Dermis microvascular lymphatic vessel endothelial cell (primary cell): Measurements from ENCODE around the gene LSM5. TPM values are rescaled to one million over a fixed set of nuclear protein-coding genes. Genes with fewer than 3 reads are reported as not detected.
"Not testable (repeated sequence)": the region's sequence is repeated elsewhere in the genome, so short reads cannot be mapped to it uniquely, and the experiment has no call there.

Experiments
- DNase-seq, 2 donors: peaks; one replicate each; pipeline versions ENCODE4 v3.0.0 to v3.0.0-alpha.2; 2010; ENCODE audit warnings: low read depth in 2 of 2
- total RNA-seq: library from RNA; depleted of rRNA; stranded (reverse); fragments of >200 nt; gene quantifications from 2 replicates; pipeline ENCODE4 v1.2.1, GENCODE V29; 2014

The LSM5 gene
- total RNA-seq, 1 donor from 2014 or later, result 16.3 TPM

DNA sequence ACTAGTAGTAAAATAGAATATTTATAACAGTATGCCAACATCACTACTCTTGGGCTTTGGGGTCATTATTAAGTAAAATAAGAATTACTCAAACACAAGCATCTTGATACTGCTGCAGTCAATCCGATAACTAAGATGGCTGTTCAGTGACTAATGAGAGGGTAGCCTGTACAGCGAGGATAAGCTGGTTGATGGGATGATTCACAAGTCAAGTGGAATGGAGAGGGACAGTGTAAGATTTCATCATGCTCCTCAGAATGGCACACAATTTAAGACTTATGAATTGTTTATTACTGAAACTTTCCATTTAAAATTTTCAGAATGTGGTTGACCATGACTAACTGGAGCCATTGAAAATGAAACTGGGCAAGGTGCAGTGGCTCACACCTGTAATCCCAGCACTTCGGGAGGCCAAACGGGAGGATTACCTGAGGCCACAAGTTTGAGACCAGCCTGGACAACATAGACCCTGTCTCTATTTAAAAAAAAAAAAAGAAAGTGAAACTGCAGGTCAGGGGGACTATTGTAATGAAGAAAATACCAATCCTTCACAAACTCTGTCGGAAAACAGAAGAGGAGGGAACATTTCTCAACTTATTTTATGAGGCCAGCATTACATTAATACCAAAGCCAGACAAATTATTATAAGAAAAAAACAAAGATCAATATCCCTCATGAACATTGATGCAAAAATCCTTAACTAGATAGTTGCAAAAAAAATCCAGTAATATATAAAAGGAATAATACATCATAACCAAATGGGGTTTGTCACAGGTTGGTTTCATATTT, 16.3 kb upstream of the LSM5 start:
- DNase-seq, result peak in 1 of 2 donors; percentile 75

DNA sequence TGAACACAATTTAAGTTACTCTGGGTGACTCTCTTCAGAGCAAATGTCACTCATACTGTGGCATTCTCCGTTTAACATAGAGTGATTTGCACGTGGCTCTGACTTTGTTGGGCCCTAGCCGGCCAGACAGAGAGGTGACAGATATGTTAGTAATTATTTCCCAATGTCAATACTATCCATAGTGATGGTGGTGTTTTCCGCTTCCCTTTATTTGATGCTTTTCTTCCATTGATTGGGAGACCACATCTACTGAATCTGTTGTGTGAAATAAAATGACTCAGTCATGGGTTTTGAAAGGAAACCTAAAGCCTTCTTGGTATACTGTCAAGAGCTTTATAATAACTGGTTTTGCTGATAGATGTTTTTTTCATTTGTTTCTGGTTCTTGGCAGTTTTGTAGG, 12.5 kb upstream of the LSM5 start:
- peak in 1 of 2 donors; percentile 33 for DNase-seq

DNA sequence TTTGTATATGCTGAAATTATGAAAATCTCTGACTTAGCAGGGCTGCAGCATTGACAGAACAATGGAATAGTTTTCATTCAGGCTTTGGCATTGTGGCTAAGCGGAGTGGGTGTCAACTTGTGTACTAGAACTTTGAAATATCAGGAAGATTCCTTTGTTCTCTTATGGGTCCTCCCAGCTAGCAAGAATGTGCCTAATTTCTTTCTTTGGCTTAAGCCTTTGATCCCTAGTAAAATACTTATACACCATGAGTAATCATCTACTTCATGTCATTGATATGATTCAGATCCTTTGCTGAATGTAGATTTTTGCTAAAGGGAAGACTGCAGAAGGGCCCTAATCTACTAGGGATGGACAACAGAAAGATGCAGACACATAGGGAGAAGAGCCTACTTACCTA, 11.3 kb upstream of the LSM5 start:
- DNase-seq, result peak in 1 of 2 donors; percentile 51

DNA sequence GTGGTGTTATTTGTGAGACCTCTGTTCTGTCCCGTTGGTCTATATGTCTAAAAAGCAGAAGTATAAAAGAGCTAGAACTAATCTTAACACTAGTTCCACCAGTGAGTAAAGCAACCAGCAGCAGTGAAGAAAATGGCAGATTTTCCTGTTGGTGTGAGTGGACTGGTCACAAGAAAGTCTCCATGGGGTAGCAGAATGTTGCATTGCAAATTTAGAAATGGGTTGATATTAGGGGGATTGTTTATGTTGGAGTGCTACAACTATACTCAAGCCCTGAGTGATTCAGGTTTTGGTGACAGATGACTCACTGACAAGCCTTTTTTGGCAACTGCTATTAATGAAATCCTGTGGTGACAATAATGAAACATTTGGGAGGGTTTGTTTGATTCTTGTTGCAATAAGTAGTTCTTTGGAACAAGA, 10.8 kb upstream of the LSM5 start:
- peak in 1 of 2 donors; percentile 68 for DNase-seq

DNA sequence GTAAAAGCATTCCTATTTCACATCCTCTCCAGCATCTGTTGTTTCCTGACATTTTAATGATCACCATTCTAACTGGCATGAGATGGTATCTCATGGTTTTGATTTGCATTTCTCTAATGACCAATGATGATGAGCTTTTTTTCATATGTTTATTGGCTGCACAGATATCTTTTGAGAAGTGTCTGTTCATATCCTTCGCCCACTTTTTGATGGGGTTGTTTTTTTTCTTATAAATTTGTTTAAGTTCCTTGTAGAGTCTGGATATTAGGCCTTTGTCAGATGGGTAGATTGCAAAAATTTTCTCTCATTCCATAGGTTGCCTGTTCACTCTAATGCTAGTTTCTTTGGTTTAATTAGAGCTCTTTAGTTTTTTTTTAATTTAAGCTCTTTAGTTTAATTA, 10.0 kb upstream of the LSM5 start:
- DNase-seq, result not testable (repeated sequence)

DNA sequence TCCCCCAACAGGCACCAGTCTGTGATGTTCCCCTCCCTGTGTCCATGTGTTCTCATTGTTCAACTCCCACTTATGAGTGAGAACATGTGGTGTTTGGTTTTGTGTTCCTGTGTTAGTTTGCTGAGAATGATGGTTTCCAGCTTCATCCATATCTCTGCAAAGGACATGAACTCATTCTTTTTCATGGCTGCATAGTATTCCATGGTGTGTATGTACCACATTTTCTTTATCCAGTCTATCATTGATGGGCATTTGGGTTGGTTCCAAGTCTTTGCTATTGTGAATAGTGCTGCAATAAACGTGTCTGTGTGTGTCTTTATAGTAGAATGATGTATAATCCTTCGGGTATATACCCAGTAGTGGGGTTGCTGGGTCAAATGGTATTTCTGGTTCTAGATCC, 9.6 kb upstream of the LSM5 start:
- DNase-seq, result not testable (repeated sequence)

DNA sequence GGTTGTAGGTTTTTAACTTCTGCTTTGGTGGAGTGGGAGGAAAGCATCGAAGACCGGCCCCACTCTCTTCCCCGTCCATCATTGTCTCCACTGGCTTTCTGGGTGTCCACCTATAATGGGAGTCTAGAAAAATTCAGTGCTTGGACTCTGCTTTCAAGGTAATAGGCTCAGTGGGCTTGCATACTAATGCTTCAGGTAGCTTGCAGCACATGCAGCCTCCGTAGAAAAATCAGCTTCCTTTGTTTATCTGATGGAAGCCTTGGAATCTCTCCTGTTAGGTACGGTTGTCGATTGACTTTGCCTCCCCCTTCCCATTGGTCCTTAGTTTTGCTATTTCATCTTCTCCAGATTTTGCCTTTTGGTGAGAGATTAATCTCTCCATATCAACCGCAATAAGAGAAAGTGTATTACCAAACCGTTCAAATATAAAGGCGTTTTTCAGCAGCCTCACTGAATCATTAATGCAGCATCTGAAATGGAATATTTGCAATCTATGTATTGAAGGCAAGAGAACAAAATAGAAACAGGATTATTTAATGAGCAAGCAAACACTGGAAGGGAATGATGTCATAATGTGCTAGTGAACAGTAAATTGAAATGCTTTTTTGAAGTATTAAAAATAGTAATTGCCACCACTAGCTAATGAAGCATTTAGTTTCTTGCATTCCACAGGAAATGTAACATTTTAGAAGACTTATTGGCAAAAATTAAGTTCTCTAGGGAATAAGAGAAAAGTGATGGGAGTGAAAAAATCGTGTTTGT, 6.1 kb upstream of the LSM5 start:
- DNase-seq, result peak in 1 of 2 donors; percentile 22

DNA sequence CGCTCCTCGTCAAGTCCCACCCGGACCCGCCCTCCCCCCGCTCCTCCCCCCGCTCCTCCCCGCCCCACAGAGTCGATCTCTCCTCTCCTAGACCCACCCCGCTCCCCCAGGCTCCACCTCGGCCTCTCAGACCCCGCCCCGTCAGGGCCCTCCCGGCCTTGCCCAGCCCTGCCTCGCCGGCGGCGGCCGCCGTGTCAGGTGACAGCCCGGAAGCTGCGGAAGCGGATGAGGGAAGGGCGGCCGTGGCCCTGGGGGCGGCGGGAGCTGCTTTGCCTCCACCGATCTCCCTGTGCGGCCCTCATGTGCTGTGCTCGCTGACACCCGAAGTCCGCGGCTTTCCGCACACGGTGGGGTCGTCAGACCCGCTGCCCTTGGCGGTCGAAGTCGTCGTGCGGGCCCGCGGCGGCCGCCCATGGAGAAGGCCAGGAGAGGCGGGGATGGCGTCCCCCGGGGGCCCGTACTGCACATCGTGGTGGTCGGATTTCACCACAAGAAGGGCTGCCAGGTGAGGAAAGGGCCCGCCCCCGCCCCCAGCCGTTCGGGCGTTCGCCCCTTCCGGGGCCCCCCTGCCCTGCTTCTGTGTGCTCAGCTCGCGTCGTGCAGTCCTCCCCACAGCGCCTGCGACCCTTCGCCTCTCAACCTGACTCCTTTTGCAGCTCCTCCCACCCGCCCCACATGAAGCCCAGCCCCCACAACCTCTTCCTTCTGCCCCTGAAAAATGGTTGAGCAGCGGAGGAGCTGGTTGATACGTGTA, 5.3 kb upstream of the LSM5 start, which contains the start of gene AVL9:
AVL9 (plus strand) TSS at position 192 of the 754 bp plus-strand sequence; CDS start at position 413, 221 bp downstream.
- peak; percentile 91 to 97 for DNase-seq

DNA sequence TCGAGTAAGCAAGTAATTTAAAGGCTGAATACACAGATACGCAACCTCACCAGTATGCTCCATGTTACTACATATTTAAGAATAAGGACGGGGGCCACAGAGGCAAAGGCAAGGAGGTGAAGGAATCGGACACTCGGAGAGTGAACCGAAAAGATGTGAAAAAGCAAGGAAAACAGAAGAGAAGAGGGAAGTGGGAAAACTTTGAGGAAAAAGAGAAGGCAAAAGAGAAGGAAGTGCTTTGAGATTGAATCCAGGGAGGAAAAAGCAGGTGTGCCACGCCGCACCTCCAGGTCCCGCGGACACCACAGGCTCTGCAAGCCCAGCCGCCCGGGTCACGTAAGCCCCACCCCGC, 4.7 kb upstream of the LSM5 start:
- no peak for DNase-seq

DNA sequence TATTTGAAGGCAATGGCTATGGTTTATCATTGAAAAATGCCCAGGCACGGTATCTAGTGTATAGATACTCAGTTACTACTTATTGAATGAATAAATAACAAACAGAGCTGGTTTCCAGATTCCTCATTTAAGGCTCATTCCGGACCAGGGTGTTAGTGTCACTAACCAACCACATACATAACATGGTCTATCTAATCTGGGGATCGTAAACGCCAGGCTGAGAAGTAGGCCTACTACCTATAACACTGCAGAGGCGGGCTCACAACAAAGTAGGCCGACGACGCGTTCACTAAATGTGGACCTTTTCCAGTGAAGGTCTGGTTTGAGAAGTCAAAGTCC, 423 bp downstream of the LSM5 start:
- DNase-seq, result no peak

DNA sequence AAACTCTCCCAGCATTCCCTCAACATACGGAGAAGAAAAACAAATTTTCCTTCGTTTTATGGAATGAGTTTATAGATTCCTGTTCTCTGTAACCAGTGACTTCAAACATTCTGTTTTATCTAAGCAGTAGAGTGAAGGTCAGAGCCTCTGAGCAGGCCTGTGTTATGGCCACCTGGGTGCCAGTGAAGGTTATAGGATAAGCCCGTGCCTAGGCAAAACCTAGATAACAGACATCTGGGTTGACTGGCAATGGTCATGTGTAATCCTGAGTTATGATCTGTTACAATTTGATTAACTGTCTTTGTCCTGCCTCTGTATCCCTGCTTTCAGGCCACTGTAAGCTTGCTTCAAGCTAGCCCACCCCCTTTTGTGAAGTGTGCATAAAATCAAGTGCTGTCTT, 8.3 kb downstream of the LSM5 start:
- DNase-seq, result no peak

DNA sequence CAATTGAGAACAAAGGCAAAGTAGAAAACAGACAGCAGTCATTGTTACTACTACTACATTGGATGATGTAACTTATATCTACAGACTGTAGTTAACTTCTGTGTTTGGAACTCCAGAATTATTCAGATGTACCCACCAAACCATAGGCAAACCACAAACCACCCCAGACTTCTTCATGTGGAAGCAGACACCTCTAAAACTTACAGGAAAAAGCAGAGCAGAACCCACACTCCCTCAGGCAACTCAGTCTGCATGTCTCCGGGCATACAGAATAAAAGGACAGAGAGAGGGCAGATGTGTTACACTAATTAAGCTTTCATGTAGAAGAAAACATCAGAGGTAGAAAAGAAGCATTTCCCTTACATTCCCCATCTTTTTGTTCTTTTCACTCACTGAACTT, 9.0 kb downstream of the LSM5 start:
- DNase-seq, result no peak

DNA sequence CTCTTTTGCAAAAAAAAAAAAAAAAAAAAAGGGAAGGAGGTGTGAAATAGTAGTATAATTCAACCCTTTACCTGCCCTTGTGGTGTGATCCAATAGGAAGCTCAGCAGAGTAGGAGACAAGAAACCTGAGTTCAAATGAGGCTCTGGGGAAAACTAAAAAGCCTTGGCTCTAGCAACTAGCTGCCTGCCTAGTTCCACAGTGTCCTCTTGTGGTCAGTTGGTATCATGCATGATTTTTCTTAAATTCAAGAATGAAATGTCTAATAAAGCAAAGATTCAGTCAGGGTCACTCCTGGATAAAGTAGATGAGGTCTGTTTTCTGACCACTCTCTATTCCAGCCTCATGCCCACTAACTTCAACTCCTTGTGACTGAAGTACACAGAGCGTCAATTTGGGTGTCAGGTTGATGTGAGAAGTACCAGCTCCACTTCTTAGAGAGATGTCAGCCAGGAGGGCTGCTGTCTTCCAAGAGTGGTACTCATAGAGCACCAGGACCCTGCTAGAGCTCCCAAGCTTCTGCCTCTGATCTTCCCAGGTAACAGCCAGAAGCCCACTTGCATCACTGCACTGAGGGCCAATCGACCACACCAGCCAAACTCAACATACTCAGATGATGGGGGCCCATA, 10.5 kb downstream of the LSM5 start:
- DNase-seq, result peak in 1 of 2 donors; percentile 59

DNA sequence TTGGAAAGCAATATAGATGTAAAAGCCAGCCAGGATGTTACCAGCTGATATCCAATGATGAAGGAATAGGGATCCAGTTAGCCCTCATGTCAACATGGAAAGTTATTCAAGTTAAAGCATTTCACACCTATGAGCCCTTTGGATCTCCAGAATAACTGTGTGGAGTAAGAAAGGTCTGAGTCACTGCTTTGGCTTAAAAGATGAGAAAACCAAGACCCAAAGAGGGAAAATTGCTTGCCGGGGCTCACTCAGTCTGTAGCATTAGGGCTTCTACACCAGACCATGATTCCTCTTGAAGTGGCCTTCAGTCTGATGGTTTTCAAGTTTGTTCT, 12.6 kb downstream of the LSM5 start:
- DNase-seq, result no peak

DNA sequence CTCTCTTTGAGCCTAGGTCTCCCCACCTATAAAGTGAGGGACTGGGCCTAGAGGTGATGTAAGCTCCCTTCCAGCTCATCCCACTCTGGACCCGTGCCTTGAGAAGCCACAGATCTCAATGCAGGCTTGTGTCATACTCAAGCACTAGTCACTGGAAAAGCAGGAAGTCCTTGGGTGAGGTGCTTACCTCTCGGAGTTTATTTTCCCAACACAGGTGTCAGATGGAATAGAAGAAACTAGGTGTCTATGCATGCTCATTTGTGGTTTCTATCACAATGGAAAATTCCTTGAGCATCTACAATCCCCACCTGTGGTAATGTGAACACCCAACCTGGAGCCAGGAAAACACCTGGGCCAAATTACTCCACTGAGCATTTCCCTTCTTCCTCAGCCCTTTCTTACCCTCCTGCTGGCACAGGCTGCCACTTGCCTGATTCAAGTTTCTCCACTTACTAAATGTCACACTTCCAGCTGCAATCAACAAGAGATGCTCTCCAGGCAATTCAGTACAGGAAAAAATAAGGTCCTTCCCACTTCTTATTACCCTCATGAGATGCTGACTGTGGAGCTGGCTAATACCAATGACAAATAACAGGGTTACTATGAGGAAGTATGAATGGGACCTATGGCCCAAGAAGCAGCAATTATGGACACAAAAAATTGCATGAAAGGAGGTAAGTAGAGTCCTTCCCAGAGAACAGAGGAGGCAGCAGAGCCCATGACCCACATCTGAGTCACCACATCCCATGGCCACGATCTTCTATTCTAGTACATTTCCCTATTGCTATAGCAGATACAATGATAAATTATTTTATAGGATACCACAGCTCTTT, 13.1 kb downstream of the LSM5 start:
- peak in 1 of 2 donors; percentile 45 for DNase-seq

DNA sequence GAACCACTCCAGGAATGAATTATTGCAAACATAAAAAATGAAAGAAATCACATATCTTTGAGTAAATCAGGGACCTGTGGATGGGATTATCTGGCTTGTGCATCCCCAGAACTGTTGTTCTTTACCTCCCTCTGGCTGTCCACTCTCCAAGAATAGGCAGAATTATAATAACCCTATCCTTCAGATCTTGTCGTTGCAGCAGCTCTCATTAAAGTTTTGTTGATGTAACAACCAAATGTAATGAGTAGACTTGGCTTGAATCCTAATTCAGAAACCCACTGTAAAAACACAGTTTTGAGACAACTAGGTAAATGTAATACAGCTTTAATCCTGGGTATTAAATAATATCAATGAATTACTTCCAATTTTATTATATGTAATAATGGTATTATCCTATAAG, 16.2 kb downstream of the LSM5 start:
- no peak for DNase-seq

DNA sequence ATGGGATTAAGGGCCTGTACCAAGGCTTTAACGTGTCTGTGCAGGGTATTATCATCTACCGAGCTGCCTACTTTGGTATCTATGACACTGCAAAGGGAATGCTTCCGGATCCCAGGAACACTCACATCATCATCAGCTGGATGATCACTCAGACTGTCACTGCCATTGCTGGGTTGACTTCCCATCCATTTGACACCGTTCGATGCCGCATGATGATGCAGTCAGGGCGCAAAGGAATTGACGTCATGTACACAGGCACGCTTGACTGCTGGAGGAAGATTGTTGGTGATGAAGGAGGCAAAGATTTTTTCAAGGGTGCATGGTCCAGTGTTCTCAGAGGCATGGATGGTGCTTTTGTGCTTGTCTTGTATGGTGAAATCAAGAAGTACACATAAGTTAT, 18.2 kb downstream of the LSM5 start:
- DNase-seq, result no peak

DNA sequence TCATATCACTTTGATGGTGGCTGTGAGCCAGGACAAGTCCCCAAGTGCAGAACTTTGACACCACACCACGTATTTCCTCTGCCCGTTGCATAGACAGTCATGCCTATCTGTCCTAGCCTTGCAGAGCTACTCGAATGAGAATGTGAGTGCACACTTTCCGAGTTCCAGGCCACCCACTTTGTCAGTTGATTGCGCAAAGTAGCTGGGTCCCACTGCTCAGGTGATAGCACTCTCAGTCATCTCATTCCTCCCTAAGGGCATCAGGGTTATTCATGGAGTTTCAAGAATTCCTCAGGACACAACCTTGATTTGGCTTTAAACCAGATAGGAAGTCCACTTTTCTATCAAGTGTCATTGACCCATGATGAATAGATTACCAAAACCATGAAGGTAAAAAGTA, 19.3 kb downstream of the LSM5 start:
- DNase-seq, result no peak

DNA sequence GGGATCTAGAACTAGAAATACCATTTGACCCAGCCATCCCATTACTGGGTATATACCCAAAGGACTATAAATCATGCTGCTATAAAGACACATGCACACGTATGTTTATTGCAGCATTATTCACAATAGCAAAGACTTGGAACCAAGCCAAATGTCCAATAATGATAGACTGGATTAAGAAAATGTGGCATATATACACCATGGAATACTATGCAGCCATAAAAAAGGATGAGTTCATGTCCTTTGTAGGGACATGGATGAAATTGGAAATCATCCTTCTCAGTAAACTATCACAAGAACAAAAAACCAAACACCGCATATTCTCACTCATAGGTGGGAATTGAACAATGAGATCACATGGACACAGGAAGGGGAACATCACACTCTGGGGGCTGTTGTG, 20.2 kb downstream of the LSM5 start:
- not testable (repeated sequence) for DNase-seq

DNA sequence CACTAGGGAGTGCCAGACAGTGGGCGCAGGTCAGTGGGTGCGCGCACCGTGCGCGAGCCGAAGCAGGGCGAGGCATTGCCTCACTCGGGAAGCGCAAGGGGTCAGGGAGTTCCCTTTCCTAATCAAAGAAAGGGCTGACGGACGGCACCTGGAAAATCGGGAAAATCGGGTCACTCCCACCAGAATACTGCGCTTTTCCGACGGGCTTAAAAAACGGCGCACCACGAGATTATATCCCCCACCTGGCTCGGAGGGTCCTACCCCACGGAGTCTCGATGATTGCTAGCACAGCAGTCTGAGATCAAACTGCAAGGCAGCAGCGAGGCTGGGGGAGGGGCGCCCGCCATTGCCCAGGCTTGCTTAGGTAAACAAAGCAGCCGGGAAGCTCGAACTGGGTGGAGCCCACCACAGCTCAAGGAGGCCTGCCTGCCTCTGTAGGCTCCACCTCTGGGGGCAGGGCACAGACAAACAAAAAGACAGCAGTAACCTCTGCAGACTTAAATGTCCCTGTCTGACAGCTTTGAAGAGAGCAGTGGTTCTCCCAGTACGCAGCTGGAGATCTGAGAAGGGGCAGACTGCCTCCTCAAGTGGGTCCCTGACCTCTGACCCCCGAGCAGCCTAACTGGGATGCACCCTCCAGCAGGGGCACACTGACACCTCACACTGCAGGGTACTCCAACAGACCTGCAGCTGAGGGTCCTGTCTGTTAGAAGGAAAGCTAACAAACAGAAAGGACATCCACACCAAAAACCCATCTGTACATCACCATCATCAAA, 25.4 kb downstream of the LSM5 start:
- not testable (repeated sequence) for DNase-seq
